H1 (cell line): ENCODE data around the gene BNC2. TPM values are rescaled to one million over a fixed set of nuclear protein-coding genes. Genes with fewer than 3 reads are reported as not detected.

ENCODE experiments used
- EP300 ChIP-seq, 2 experiments: IDR thresholded peaks; 1 replicate in 1 of 2; 2 replicates in 1 of 2; pipeline ENCODE4 v1.6.1; 2011 to 2012; ENCODE audit warnings: low read depth in 2 of 2, low read length in 2 of 2, mild to moderate bottlenecking in 2 of 2, borderline replicate concordance in 1 of 2, inconsistent platforms in 1 of 2, moderate library complexity in 1 of 2
- polyA plus RNA-seq, 7 experiments: library from polyadenylated mRNA; depleted of rRNA in 3 of 7; stranded (reverse) in 5 of 7; unstranded in 2 of 7; fragments of >200 nt in 5 of 7; fragments of 200-250 nt in 2 of 7; gene quantifications; 1 replicate in 5 of 7; 2 replicates in 1 of 7; 4 replicates in 1 of 7; pipeline versions ENCODE4 v1.2.1 to v1.2.3, GENCODE V29; 2011 to 2013; ENCODE audit warnings: missing spikeins in 2 of 7, mixed read lengths in 2 of 7
- total RNA-seq: library from RNA; stranded (reverse); fragmentation: NEBNext Ultra II Directional; extraction: Animal tissue kit (Norgen Biotek cat#: 25700); gene quantifications from 2 replicates; pipeline ENCODE4 v1.2.1, GENCODE V29; 2021

Gene BNC2
- total and polyA plus RNA-seq, 2 of the 8 experiments (the other 6 are each of a cell fraction or from before 2014, with no cell fraction given) = 16.0 to 26.8 TPM

GRCh38 chr9:16915126-16915831 is 44.8 kb upstream of the BNC2 start (continued):
- TF ChIP-seq EP300 (IDR thresholded peaks at IDR 0.05; ENCODE audit: borderline replicate concordance in 1 of 2, low read depth in 2 of 2, low read length in 2 of 2) = no peak
- TF ChIP-seq, all 59 proteins: peak for 0
